Stomach (tissue), 4 donors: ENCODE data around the gene OPHN1.

ENCODE experiments used
- EP300 ChIP-seq: sonication (generic); formaldehyde crosslinking; IDR thresholded peaks from one replicate; pipeline ENCODE4 v1.6.1; 2017; ENCODE audit warnings: antibody characterized with exemption
- POLR2A ChIP-seq, 4 donors: fragments of 450-650 bp; IDR thresholded peaks; one replicate each; pipeline ENCODE4 v1.6.1; 2016; ENCODE audit warnings: antibody characterized with exemption in 4 of 4, control low read depth in 2 of 4, mild to moderate bottlenecking in 1 of 4, moderate library complexity in 1 of 4
- POLR2AphosphoS5 ChIP-seq, 3 donors: sonication (generic); formaldehyde crosslinking; IDR thresholded peaks; one replicate each; pipeline ENCODE4 v1.6.1; 2016; ENCODE audit warnings: antibody characterized with exemption in 3 of 3
- TF ChIP-seq, protein P1 (sequence below), 7 experiments: fragments of 450-650 bp in 4 of 7; fragments of 200-600 bp in 3 of 7; sonication (generic) in 3 of 7; IDR thresholded peaks; one replicate each; pipeline ENCODE4 v1.5.1; 2016 to 2019; ENCODE audit warnings: antibody characterized with exemption in 7 of 7, control low read depth in 2 of 7, mild to moderate bottlenecking in 1 of 7

- no peak for TF ChIP-seq POLR2A (IDR thresholded peaks at IDR 0.05)
- TF ChIP-seq, protein P1, sequence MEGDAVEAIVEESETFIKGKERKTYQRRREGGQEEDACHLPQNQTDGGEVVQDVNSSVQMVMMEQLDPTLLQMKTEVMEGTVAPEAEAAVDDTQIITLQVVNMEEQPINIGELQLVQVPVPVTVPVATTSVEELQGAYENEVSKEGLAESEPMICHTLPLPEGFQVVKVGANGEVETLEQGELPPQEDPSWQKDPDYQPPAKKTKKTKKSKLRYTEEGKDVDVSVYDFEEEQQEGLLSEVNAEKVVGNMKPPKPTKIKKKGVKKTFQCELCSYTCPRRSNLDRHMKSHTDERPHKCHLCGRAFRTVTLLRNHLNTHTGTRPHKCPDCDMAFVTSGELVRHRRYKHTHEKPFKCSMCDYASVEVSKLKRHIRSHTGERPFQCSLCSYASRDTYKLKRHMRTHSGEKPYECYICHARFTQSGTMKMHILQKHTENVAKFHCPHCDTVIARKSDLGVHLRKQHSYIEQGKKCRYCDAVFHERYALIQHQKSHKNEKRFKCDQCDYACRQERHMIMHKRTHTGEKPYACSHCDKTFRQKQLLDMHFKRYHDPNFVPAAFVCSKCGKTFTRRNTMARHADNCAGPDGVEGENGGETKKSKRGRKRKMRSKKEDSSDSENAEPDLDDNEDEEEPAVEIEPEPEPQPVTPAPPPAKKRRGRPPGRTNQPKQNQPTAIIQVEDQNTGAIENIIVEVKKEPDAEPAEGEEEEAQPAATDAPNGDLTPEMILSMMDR (IDR thresholded peaks at IDR 0.05), result no peak
- TF ChIP-seq EP300, result no peak
- no peak for TF ChIP-seq POLR2AphosphoS5 (IDR thresholded peaks at IDR 0.05)
Observed at GRCh38 chrX:68415316-68415715, 18.0 kb downstream of the OPHN1 start.
